HCT116 (cell line): ENCODE data around the gene NOTO. TPM values are rescaled to one million over a fixed set of nuclear protein-coding genes. Genes with fewer than 3 reads are reported as not detected.

Source experiments
- ATAC-seq: fragments of 200-7000 bp; cut with Tn5 transposase; 2 replicates; pipeline ENCODE4 v1.9.1; 2020; ENCODE audit warnings: mild to moderate bottlenecking, moderate library complexity
- BruUV-seq: library from RNA; stranded (reverse); fragments of 400-500 nt; replicated peaks from 2 replicates; lab custom pipeline; 2021; lab: Mats Ljungman, UMichigan
- CTCF ChIA-PET: fragments of 300-600 bp; sonication (Branson Sonifier 250); formaldehyde crosslinking; loops from one replicate; lab custom pipeline; 2021; ENCODE audit warnings: antibody characterized with exemption; lab: Charles Lee
- POLR2A ChIA-PET: fragments of 300-600, 350-600 bp; sonication (Branson Sonifier 250); formaldehyde crosslinking; loops from one replicate; lab custom pipeline; 2021; ENCODE audit warnings: antibody characterized with exemption; lab: Charles Lee
- RAD21 ChIA-PET, 2 experiments: fragments of 300-600 bp; sonication (Branson Sonifier 250); formaldehyde crosslinking; loops; one replicate each; lab custom pipeline; 2023; ENCODE audit warnings: low total read pairs in 2 of 2; ENCODE audit not compliant: uncharacterized antibody in 2 of 2, unreplicated experiment in 2 of 2, low non-redundant PET in 1 of 2; lab: Charles Lee
- DNase-seq: peaks from one replicate; pipeline ENCODE4 v3.0.0-alpha.2; 2010; ENCODE audit warnings: low read depth, low spot score
- H2AFZ ChIP-seq: fragments of 200-600 bp; shearing (Covaris generic), sonication (generic); 2 replicates; pipeline ENCODE4 v1.6.1; 2017; ENCODE audit warnings: low read depth, mixed run types, mixed read lengths, antibody characterized with exemption, low read length; ENCODE audit not compliant: poor library complexity, severe bottlenecking
- H3K27ac ChIP-seq: 2 replicates; pipeline ENCODE4 v1.5.1; 2012; ENCODE audit warnings: low read depth, low read length
- H3K27me3 ChIP-seq: fragments of 200-600 bp; sonication (generic); 2 replicates; pipeline ENCODE4 v1.6.1; 2016; ENCODE audit warnings: mixed run types, low read length, mixed read lengths; ENCODE audit not compliant: insufficient read depth
- H3K36me3 ChIP-seq, 2 experiments: fragments of 200-500 bp in 1 of 2; fragments of 200-600 bp in 1 of 2; sonication (Bioruptor generic) in 1 of 2; sonication (generic) in 1 of 2; 2 replicates each; pipeline versions ENCODE4 v1.5.1 to v1.6.1; 2014 to 2016; ENCODE audit warnings: low read length in 2 of 2, inconsistent platforms in 1 of 2, mixed read lengths in 1 of 2, mixed run types in 1 of 2; ENCODE audit not compliant: insufficient read depth in 2 of 2, control insufficient read depth in 1 of 2
- H3K4me1 ChIP-seq, 2 experiments: fragments of 200-600 bp in 1 of 2; sonication (generic) in 1 of 2; 2 replicates each; pipeline versions ENCODE4 v1.5.1 to v1.6.1; 2012 to 2017; ENCODE audit warnings: low read length in 2 of 2, inconsistent platforms in 1 of 2, mild to moderate bottlenecking in 1 of 2, mixed read lengths in 1 of 2, mixed run types in 1 of 2, moderate library complexity in 1 of 2; ENCODE audit not compliant: insufficient read depth in 2 of 2, control insufficient read depth in 1 of 2
- H3K4me2 ChIP-seq: fragments of 200-600 bp; sonication (generic); 2 replicates; pipeline ENCODE4 v1.6.1; 2017; ENCODE audit warnings: mixed run types, low read length, mixed read lengths
- H3K4me3 ChIP-seq, 2 experiments: fragments of 200-600 bp in 1 of 2; sonication (generic) in 1 of 2; replicated peaks in 1 of 2; 2 replicates each; pipeline ENCODE4 v1.5.1; 2011 to 2016; ENCODE audit warnings: low read length in 2 of 2, control low read depth in 1 of 2, low read depth in 1 of 2, mild to moderate bottlenecking in 1 of 2, mixed read lengths in 1 of 2, mixed run types in 1 of 2
- H3K79me2 ChIP-seq: fragments of 200-600 bp; sonication (generic); 2 replicates; pipeline ENCODE4 v1.6.1; 2017; ENCODE audit warnings: mild to moderate bottlenecking, mixed run types, low read length, moderate library complexity, mixed read lengths; ENCODE audit not compliant: insufficient read depth
- H3K9ac ChIP-seq: fragments of 200-600 bp; sonication (generic); 2 replicates; pipeline ENCODE4 v1.6.1; 2016; ENCODE audit warnings: low read length, mixed read lengths
- H3K9me2 ChIP-seq: fragments of 200-600 bp; sonication (generic), shearing (Covaris generic); 2 replicates; pipeline ENCODE4 v1.6.1; 2017; ENCODE audit warnings: mixed run types, mild to moderate bottlenecking, moderate library complexity; ENCODE audit not compliant: insufficient read depth
- H3K9me3 ChIP-seq, 2 experiments: fragments of 200-500 bp in 1 of 2; fragments of 200-600 bp in 1 of 2; sonication (Bioruptor generic) in 1 of 2; sonication (generic) in 1 of 2; 2 replicates each; pipeline ENCODE4 v1.6.1; 2014 to 2017; ENCODE audit warnings: low read length in 2 of 2, mixed read lengths in 2 of 2, inconsistent platforms in 1 of 2, low read depth in 1 of 2, mild to moderate bottlenecking in 1 of 2, mixed run types in 1 of 2, moderate library complexity in 1 of 2; ENCODE audit not compliant: control insufficient read depth in 1 of 2, insufficient read depth in 1 of 2
- H4K20me1 ChIP-seq: fragments of 200-600 bp; sonication (generic), shearing (Covaris generic); 2 replicates; pipeline ENCODE4 v1.6.1; 2017; ENCODE audit warnings: mixed run types, mild to moderate bottlenecking, moderate library complexity; ENCODE audit not compliant: insufficient read depth
- EGR1 ChIP-seq: IDR thresholded peaks from 2 replicates; pipeline ENCODE4 v1.6.1; 2012; ENCODE audit warnings: low read depth
- EZH2 ChIP-seq: fragments of 200-600 bp; sonication (generic); IDR thresholded peaks from 2 replicates; pipeline ENCODE4 v1.6.1; 2017; ENCODE audit warnings: antibody characterized with exemption, mixed run types
- EZH2phosphoT487 ChIP-seq: fragments of 200-600 bp; IDR thresholded peaks from 2 replicates; pipeline ENCODE4 v1.6.1; 2018; ENCODE audit warnings: antibody characterized with exemption, borderline replicate concordance
- FOSL1 ChIP-seq: IDR thresholded peaks from 2 replicates; pipeline ENCODE4 v1.6.1; 2012; ENCODE audit warnings: low read depth
- JUND ChIP-seq: IDR thresholded peaks from 2 replicates; pipeline ENCODE4 v1.6.1; 2012
- POLR2A ChIP-seq: IDR thresholded peaks from 2 replicates; pipeline ENCODE4 v1.7.0; 2011; ENCODE audit warnings: borderline replicate concordance; ENCODE audit not compliant: insufficient read depth, insufficient read length; ENCODE audit errors: extremely low read depth
- POLR2AphosphoS5 ChIP-seq: IDR thresholded peaks from 2 replicates; pipeline ENCODE4 v1.6.1; 2011; ENCODE audit warnings: mild to moderate bottlenecking, low read depth, low read length, moderate library complexity
- SIN3A ChIP-seq: IDR thresholded peaks from 2 replicates; pipeline ENCODE4 v1.6.1; 2012; ENCODE audit warnings: low read depth
- SP1 ChIP-seq: IDR thresholded peaks from 2 replicates; pipeline ENCODE4 v1.6.1; 2012; ENCODE audit warnings: low read depth
- SRF ChIP-seq: IDR thresholded peaks from 2 replicates; pipeline ENCODE4 v1.6.1; 2012; ENCODE audit warnings: low read depth
- TCF7L2 ChIP-seq: IDR thresholded peaks from 2 replicates; pipeline ENCODE4 v1.7.0; 2011; ENCODE audit warnings: borderline replicate concordance, inconsistent platforms; ENCODE audit not compliant: insufficient read depth, insufficient read length; ENCODE audit errors: extremely low read depth
- YY1 ChIP-seq: IDR thresholded peaks from 2 replicates; pipeline ENCODE4 v1.6.1; 2011; ENCODE audit warnings: low read length, low read depth, moderate library complexity, mild to moderate bottlenecking; ENCODE audit not compliant: insufficient replicate concordance; ENCODE audit errors: extremely low read depth
- ZFX ChIP-seq: fragments of 450-650 bp; IDR thresholded peaks from 2 replicates; pipeline ENCODE4 v1.6.1; 2017
- intact Hi-C: fragments of 100-400 bp; cut with micrococcal nuclease; formaldehyde crosslinking; loops from 2 replicates; pipeline ENCODE4 v1.10.0; 2022
- total RNA-seq: library from RNA; stranded (reverse); gene quantifications from one replicate; pipeline ENCODE4 v1.2.1, GENCODE V29; 2021; ENCODE audit not compliant: unreplicated experiment
- TF ChIP-seq, protein P1 (sequence below): IDR thresholded peaks from 2 replicates; pipeline ENCODE4 v1.6.1; 2011; ENCODE audit warnings: mild to moderate bottlenecking, low read length, moderate library complexity; ENCODE audit not compliant: insufficient replicate concordance; ENCODE audit errors: extremely low read depth
- TF ChIP-seq, protein P2 (sequence below): IDR thresholded peaks from 2 replicates; pipeline ENCODE4 v1.6.1; 2012

NOTO gene
- total RNA-seq, 1 experiment from 2014 or later: not detected

DNA sequence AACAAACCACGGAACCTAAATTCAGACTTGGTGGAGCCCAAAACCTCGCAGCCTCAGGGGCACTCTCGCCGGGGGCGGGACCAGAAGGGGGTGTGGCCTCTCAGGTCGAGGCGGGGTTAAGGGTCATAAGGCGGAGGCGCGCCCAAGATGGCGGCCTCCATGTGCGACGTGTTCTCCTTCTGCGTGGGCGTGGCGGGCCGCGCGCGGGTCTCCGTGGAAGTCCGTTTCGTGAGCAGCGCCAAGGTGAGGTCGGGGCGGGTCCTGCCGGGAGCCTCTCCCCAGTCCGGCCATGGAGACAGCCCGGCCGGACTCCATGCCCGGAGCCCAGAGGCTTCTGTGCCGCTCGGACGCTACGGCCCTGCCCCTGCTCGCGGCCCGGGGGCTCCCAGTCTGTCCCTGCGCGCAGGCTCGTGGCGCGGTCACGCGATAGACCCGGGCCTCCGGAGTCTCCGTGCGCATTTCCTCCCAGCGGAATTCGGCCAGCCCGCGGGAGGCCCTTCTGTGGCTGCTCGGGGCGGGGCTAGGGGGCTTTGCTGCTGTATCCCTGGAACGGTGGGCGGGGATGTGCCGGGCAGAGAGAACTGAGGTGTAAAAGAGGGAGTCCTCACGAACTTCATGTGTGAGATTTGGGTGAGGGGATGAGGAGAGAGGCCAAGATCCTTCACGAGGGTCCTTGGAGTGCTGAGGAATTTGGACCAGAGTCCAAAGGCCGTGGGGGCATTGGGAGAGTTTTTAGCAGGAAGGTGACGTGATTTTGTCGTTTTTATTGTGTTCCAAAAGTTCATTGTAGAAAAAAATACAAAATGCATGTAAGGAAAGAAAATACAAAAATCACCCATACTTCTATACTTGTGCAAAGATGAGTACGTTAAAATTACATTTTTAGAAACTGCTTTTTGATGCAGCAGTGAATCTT lies 12.0 kb downstream of the NOTO start, which contains the start of gene SMYD5:
Gene SMYD5, plus strand, starts transcription at position 126 of the 916 bp plus-strand sequence. Its CDS starts 22 bp downstream, at position 148.
- peak within 1 kb of the TSS; percentile 38 for H2AFZ ChIP-seq
- H4K20me1 ChIP-seq: no peaks in the 10 kb centered on the region
- H3K4me1 ChIP-seq: peaks cover 3 to 42% of the 10 kb centered on the region in 2 experiments; a peak in 3 of 4 replicates
- peak within 1 kb of the TSS; percentile 94 to 98 for H3K4me3 ChIP-seq
- peak within 1 kb of the TSS; percentile 86 for H3K27ac ChIP-seq
- peak; percentile 98 for TF ChIP-seq EGR1
- 0 out of 2 replicates have a peak, but pooled peaks have one; percentile 86 for TF ChIP-seq SIN3A
- TF ChIP-seq EZH2phosphoT487: no peak
- TF ChIP-seq SP1: peak; percentile 57
- no peak for TF ChIP-seq SRF
- no peak for TF ChIP-seq FOSL1
- TF ChIP-seq JUND: no peak
- peak; percentile 97 for TF ChIP-seq YY1
- TF ChIP-seq, protein P1, sequence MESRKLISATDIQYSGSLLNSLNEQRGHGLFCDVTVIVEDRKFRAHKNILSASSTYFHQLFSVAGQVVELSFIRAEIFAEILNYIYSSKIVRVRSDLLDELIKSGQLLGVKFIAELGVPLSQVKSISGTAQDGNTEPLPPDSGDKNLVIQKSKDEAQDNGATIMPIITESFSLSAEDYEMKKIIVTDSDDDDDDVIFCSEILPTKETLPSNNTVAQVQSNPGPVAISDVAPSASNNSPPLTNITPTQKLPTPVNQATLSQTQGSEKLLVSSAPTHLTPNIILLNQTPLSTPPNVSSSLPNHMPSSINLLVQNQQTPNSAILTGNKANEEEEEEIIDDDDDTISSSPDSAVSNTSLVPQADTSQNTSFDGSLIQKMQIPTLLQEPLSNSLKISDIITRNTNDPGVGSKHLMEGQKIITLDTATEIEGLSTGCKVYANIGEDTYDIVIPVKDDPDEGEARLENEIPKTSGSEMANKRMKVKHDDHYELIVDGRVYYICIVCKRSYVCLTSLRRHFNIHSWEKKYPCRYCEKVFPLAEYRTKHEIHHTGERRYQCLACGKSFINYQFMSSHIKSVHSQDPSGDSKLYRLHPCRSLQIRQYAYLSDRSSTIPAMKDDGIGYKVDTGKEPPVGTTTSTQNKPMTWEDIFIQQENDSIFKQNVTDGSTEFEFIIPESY: peak; percentile 19
- TF ChIP-seq EZH2: no peak
- peak; percentile 87; the same call in 1 of the 2 replicates for TF ChIP-seq ZFX
- TF ChIP-seq POLR2A: peak; percentile 39
- peak; percentile 9 for TF ChIP-seq TCF7L2
- TF ChIP-seq, protein P2, sequence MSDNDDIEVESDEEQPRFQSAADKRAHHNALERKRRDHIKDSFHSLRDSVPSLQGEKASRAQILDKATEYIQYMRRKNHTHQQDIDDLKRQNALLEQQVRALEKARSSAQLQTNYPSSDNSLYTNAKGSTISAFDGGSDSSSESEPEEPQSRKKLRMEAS: peak; percentile 97
- TF ChIP-seq POLR2AphosphoS5: peak; percentile 88
- peaks cover 49% of the 10 kb centered on the region for H3K79me2 ChIP-seq
- ChIA-PET CTCF (no interaction called here), POLR2A (interaction anchor here (1.1 to 2.1 kb wide), 2 partner anchors 19 kb away, joined by 8 read pairs; partner anchors contain the start of genes CCT7 and PRADC1), RAD21 (interaction anchor here in 1 of 2 experiments (2.2 kb wide), 1 partner anchor 37 kb away, joined by 8 read pairs; no protein-coding TSS in a partner anchor)
- no peaks in the 10 kb centered on the region for H3K9me3 ChIP-seq
- peak; percentile 69 for DNase-seq
- intact Hi-C loops: loop anchor here (1.0 kb wide), 1 partner anchor 19 kb away; the partner anchor contains the start of gene PRADC1
- H3K9me2 ChIP-seq: no peaks in the 10 kb centered on the region
- ATAC-seq: peak; percentile 85
- H3K4me2 ChIP-seq: peak within 1 kb of the TSS; percentile 83
- peak within 1 kb of the TSS; percentile 97 for H3K9ac ChIP-seq
- BruUV-seq: TSS peak; percentile 62
- no peaks in the 10 kb centered on the region for H3K36me3 ChIP-seq
- no peaks in the 10 kb centered on the region for H3K27me3 ChIP-seq
